Stimulated activated CD4-positive, alpha-beta T cell treated with anti-CD3 and anti-CD28 coated beads, Interleukin-12 subunit alpha, Interleukin-12 subunit beta, amount 100 ng/mL, for 24 hours (primary cell): ENCODE data around the gene NT5DC3.
"Not testable (repeated sequence)": the region's sequence is repeated elsewhere in the genome, so short reads cannot be mapped to it uniquely, and the experiment has no call there.

Experiments
- DNase-seq, 2 experiments: peaks; one replicate each; pipeline ENCODE4 v3.0.0-alpha.2; 2020; ENCODE audit warnings: low read depth in 2 of 2

NT5DC3 gene

GRCh38 chr12:103809639-103810038, 31.4 kb downstream of the NT5DC3 start:
- not testable (repeated sequence) for DNase-seq

GRCh38 chr12:103809154-103809553, 31.9 kb downstream of the NT5DC3 start:
- DNase-seq: no peak

GRCh38 chr12:103808239-103808880, 32.7 kb downstream of the NT5DC3 start:
- DNase-seq: no peak

GRCh38 chr12:103807561-103808238, 33.3 kb downstream of the NT5DC3 start:
- no peak for DNase-seq

- DNase-seq: no peak
Observed at GRCh38 chr12:103806803-103807202, 34.2 kb downstream of the NT5DC3 start.

GRCh38 chr12:103805655-103806360, 35.2 kb downstream of the NT5DC3 start:
- no peak for DNase-seq

GRCh38 chr12:103803847-103804246, 37.2 kb downstream of the NT5DC3 start:
- DNase-seq: no peak

GRCh38 chr12:103802586-103802886, 38.5 kb downstream of the NT5DC3 start:
- no peak for DNase-seq

- no peak for DNase-seq
Observed at GRCh38 chr12:103801709-103802585, 39.1 kb downstream of the NT5DC3 start.

- no peak for DNase-seq
Observed at GRCh38 chr12:103799857-103800771, 40.9 kb downstream of the NT5DC3 start.

GRCh38 chr12:103799504-103799856, 41.6 kb downstream of the NT5DC3 start:
- no peak for DNase-seq

- no peak for DNase-seq
Observed at GRCh38 chr12:103798586-103798985, 42.4 kb downstream of the NT5DC3 start.

- DNase-seq: no peak
Observed at GRCh38 chr12:103794309-103795213, 46.5 kb downstream of the NT5DC3 start.

GRCh38 chr12:103793512-103794045, 47.5 kb downstream of the NT5DC3 start:
- DNase-seq: no peak

- DNase-seq: no peak
Observed at GRCh38 chr12:103793046-103793445, 48.0 kb downstream of the NT5DC3 start.

- DNase-seq: no peak
Observed at GRCh38 chr12:103791350-103791920, 49.6 kb downstream of the NT5DC3 start.

GRCh38 chr12:103786201-103786600, 54.8 kb downstream of the NT5DC3 start:
- no peak for DNase-seq

GRCh38 chr12:103785243-103786031, 55.6 kb downstream of the NT5DC3 start:
- no peak for DNase-seq
